Stimulated activated CD8-positive, alpha-beta memory T cell treated with anti-CD3 and anti-CD28 coated beads, Interleukin-4, amount 100 ng/mL, for 1 hour (primary cell): ENCODE measurements around the gene VSIR.

Source experiments
- DNase-seq, 2 donors: peaks; one replicate each; pipeline ENCODE4 v3.0.0-alpha.2; 2020; ENCODE audit warnings: low read depth in 2 of 2, low spot score in 1 of 2

VSIR gene

GRCh38 chr10:71807557-71808510, 34.5 kb upstream of the VSIR start:
- DNase-seq = no peak

GRCh38 chr10:71806704-71807556, 33.6 kb upstream of the VSIR start:
- DNase-seq = no peak

GRCh38 chr10:71805776-71806703, 32.7 kb upstream of the VSIR start:
- no peak for DNase-seq

GRCh38 chr10:71804077-71804476, 30.8 kb upstream of the VSIR start:
- DNase-seq = no peak

- DNase-seq = no peak
Measured at GRCh38 chr10:71802715-71803488, 29.6 kb upstream of the VSIR start.

- no peak for DNase-seq
Measured at GRCh38 chr10:71802235-71802634, 28.9 kb upstream of the VSIR start.

GRCh38 chr10:71801361-71801760, 28.0 kb upstream of the VSIR start:
- no peak for DNase-seq

GRCh38 chr10:71799608-71800453, 26.5 kb upstream of the VSIR start:
- no peak for DNase-seq

GRCh38 chr10:71799112-71799511, 25.8 kb upstream of the VSIR start:
- no peak for DNase-seq

GRCh38 chr10:71798308-71798624, 24.9 kb upstream of the VSIR start:
- no peak for DNase-seq

GRCh38 chr10:71797533-71798307, 24.4 kb upstream of the VSIR start:
- no peak for DNase-seq

GRCh38 chr10:71796749-71797405, 23.6 kb upstream of the VSIR start:
- no peak for DNase-seq

GRCh38 chr10:71795248-71795647, 21.9 kb upstream of the VSIR start:
- DNase-seq = no peak

GRCh38 chr10:71790749-71791440, 17.6 kb upstream of the VSIR start:
- no peak for DNase-seq

- DNase-seq = no peak
Measured at GRCh38 chr10:71789871-71790270, 16.6 kb upstream of the VSIR start.

- no peak for DNase-seq
Measured at GRCh38 chr10:71788954-71789353, 15.6 kb upstream of the VSIR start.

GRCh38 chr10:71784679-71785272, 11.5 kb upstream of the VSIR start:
- DNase-seq = no peak
